ENCODE results near the gene LPCAT2.

DNA sequence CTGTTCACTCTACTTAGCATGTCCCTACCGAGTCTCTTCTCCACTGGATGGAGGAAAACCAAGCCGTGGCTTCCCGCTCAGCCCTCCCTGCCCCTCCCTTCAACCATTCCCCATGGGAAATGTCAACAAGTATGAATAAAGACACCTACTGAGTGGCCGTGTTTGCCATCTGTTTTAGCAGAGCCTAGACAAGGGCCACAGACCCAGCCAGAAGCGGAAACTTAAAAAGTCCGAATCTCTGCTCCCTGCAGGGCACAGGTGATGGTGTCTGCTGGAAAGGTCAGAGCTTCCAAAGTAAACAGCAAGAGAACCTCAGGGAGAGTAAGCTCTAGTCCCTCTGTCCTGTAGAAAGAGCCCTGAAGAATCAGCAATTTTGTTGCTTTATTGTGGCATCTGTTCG lies 2.8 kb upstream of the LPCAT2 start:
- TF ChIP-seq, protein P1, sequence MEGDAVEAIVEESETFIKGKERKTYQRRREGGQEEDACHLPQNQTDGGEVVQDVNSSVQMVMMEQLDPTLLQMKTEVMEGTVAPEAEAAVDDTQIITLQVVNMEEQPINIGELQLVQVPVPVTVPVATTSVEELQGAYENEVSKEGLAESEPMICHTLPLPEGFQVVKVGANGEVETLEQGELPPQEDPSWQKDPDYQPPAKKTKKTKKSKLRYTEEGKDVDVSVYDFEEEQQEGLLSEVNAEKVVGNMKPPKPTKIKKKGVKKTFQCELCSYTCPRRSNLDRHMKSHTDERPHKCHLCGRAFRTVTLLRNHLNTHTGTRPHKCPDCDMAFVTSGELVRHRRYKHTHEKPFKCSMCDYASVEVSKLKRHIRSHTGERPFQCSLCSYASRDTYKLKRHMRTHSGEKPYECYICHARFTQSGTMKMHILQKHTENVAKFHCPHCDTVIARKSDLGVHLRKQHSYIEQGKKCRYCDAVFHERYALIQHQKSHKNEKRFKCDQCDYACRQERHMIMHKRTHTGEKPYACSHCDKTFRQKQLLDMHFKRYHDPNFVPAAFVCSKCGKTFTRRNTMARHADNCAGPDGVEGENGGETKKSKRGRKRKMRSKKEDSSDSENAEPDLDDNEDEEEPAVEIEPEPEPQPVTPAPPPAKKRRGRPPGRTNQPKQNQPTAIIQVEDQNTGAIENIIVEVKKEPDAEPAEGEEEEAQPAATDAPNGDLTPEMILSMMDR (IDR thresholded peaks at IDR 0.05; ENCODE audit: insufficient read depth, low read depth, low read length), result no peak
- TF ChIP-seq EZH2 (IDR thresholded peaks at IDR 0.05; ENCODE audit: insufficient read depth, low read length), result no peak
